HG02798 (cell line): ENCODE data around the gene NKAPD1.

ENCODE experiments used
- ATAC-seq: cut with Tn5 transposase; IDR thresholded peaks from one replicate; pipeline ENCODE4 v1.9.1; 2021; ENCODE audit warnings: mild to moderate bottlenecking; ENCODE audit not compliant: unreplicated experiment, poor library complexity

Gene NKAPD1

DNA sequence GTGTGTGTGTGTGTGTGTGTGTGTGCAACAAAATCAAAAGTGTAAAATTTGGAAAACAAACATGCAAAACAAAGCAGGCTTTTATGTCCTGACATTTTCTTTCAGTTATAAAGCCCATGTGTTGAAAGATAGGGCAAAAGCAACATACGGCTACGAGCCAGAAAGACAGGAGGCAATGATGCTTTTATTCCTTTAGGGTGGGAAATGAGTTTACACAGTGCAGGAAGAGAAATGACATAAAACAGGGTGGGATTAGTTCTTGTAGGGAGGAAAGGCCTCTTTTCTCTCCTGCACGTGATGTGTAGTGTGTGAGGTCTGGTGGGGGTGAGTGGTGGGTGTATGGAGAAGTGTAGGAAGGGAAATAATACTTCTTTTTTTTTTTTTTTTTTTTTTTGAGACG lies 60.4 kb downstream of the NKAPD1 start:
- no peak for ATAC-seq
